Gastrocnemius medialis (tissue), 4 donors: ENCODE measurements around the gene GABRB3.

Experiments
- CTCF ChIP-seq, 5 experiments: fragments of 450-650 bp in 3 of 5; fragments of 200-600 bp in 2 of 5; sonication (generic) in 2 of 5; IDR thresholded peaks in 4 of 5; conservative IDR thresholded peaks in 1 of 5; 1 replicate in 4 of 5; 2 replicates in 1 of 5; pipeline ENCODE4 v1.5.1; 2016 to 2019; ENCODE audit warnings: antibody characterized with exemption in 5 of 5, mild to moderate bottlenecking in 3 of 5, moderate library complexity in 3 of 5
- POLR2A ChIP-seq, 2 donors: fragments of 450-650 bp; IDR thresholded peaks; one replicate each; pipeline ENCODE4 v1.6.1; 2017; ENCODE audit warnings: antibody characterized with exemption in 2 of 2, mild to moderate bottlenecking in 2 of 2, moderate library complexity in 2 of 2

DNA sequence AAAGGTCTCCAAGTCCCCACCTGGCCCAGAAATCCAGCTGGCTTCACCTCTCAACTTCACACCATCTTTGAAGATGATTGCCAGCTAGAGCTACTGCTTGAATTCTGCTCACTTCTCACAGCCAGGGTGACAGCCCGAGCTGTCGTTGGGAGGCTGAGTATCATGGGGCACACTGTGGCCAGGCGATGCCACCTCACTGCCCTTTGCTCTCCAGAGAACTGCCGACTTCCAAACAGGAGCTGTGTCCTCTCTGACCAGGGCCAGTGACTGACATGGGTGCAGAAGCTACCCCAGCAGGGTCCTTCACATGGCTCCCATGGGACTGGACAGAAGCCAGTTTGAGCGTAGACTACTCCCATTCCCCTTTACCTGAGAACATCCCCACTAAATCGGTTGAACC lies 254.0 kb downstream of the GABRB3 start:
- TF ChIP-seq POLR2A (IDR thresholded peaks at IDR 0.05) (no peak), CTCF (IDR thresholded peaks at IDR 0.05 in 4 of 5, conservative IDR thresholded peaks at IDR 0.05 in 1 of 5) (no peak)
